GM19395 (cell line): ENCODE measurements around the gene ERICH2.

Experiments
- ATAC-seq: cut with Tn5 transposase; IDR thresholded peaks from one replicate; pipeline ENCODE4 v1.9.1; 2021; ENCODE audit warnings: mild to moderate bottlenecking, moderate library complexity; ENCODE audit not compliant: unreplicated experiment

Gene ERICH2

DNA sequence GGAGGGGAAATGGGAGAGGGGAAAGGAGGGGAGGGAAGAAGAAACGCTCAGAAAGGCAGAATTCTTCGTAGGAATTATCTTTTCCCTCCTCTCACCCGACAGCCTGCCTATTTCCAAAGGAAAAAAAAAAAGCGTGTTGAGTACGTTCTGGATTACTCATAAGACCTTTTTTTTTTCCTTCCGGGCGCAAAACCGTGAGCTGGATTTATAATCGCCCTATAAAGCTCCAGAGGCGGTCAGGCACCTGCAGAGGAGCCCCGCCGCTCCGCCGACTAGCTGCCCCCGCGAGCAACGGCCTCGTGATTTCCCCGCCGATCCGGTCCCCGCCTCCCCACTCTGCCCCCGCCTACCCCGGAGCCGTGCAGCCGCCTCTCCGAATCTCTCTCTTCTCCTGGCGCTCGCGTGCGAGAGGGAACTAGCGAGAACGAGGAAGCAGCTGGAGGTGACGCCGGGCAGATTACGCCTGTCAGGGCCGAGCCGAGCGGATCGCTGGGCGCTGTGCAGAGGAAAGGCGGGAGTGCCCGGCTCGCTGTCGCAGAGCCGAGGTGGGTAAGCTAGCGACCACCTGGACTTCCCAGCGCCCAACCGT is 46.4 kb downstream of the ERICH2 start, which contains the start of gene GAD1:
GAD1 (plus strand) TSS at position 384 of the 589 bp plus-strand sequence. CDS start 1,705 bp downstream, outside the sequence.
- peak; percentile 55 for ATAC-seq

DNA sequence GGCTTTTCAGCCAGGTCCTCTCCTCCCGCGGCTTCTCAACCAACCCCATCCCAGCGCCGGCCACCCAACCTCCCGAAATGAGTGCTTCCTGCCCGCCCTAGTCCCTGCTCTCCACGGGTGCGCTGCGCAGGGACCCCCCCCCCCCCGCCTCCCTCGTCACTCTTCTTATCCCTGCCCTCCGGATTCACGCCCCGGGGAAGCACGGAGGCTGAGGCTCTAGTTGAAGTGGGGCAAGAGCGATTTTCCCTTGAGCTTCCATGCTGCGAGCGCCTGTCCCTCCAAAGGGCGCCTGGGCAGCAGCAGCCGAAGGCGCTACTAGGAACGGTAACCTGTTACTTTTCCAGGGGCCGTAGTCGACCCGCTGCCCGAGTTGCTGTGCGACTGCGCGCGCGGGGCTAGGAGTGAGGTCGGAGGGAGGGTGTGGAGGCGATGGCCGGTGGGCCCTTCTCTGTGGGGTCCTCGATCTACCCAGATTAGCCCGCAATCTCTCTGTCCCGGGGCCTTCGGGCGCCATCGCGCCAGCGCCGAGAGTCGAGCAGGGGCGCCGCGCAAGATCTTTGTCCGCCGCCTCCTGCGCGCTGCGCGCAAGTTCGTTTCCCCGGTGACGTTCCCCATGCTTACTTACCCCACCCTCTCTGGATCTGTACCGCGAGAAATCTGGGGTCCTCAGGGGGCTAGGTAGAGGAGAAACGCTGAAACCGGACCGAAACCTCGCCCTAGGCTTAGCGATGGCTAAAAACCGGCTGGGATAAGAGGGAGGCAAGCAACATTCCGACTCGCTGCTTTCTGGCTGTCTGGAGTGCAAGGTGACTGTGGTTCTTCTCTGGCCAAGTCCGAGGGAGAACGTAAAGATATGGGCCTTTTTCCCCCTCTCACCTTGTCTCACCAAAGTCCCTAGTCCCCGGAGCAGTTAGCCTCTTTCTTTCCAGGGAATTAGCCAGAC is 47.2 kb downstream of the ERICH2 start:
- ATAC-seq, result no peak

DNA sequence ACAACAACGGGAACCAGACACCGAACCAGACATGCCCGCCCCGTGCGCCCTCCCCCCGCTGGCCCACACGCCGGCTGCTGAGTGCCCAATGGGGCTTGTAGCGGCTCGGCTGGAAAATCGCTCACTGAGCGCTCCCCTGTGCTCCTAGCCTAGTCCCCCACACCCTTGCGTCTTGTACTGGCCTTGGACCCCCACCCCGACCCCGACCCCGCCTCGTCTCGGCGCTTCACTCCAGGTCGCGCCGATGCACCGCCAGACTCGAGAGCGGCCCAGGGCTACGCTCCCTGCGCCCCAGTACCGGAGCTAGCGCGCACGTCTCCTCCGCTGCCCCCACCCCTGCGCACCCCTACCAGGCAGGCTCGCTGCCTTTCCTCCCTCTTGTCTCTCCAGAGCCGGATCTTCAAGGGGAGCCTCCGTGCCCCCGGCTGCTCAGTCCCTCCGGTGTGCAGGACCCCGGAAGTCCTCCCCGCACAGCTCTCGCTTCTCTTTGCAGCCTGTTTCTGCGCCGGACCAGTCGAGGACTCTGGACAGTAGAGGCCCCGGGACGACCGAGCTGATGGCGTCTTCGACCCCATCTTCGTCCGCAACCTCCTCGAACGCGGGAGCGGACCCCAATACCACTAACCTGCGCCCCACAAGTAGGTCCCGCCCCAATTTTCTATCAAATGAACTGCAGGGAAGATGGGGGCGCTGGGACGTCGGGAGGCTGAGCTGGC is 48.0 kb downstream of the ERICH2 start:
- no peak for ATAC-seq

DNA sequence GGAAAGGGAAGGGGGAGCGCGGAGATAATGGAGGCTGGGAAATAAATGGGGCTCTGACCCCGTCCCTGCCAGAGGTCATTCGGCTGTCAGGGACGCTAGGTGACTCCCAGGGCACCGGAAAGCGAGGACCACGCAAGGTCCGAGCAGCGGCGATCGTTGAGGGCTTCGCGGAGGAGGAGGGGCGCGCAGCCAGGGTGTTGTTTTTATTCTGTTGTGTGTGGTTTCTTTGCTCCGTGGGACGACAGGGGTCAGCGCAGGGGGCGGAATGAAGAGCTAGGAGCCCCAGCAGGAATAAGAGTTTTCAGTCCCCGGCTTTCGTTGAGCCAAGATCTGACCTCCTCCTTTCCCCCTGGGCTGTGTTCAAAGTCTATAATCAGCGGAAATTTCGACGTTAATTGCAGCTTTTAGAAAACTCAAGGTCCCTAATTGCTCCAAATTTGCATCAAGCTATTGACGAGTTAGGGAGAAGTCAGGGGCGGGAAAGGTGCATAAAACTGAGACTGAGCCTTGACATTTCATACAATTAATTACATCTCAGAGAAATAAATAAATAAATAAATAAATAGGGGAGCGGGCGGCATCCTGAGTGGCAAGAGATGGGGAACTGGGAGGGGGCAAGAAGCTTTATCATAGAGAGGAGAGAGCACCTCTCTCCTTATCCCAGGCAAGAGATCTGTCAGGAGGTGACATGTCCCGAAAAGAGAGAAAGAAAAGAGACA is 48.7 kb downstream of the ERICH2 start:
- ATAC-seq, result no peak

DNA sequence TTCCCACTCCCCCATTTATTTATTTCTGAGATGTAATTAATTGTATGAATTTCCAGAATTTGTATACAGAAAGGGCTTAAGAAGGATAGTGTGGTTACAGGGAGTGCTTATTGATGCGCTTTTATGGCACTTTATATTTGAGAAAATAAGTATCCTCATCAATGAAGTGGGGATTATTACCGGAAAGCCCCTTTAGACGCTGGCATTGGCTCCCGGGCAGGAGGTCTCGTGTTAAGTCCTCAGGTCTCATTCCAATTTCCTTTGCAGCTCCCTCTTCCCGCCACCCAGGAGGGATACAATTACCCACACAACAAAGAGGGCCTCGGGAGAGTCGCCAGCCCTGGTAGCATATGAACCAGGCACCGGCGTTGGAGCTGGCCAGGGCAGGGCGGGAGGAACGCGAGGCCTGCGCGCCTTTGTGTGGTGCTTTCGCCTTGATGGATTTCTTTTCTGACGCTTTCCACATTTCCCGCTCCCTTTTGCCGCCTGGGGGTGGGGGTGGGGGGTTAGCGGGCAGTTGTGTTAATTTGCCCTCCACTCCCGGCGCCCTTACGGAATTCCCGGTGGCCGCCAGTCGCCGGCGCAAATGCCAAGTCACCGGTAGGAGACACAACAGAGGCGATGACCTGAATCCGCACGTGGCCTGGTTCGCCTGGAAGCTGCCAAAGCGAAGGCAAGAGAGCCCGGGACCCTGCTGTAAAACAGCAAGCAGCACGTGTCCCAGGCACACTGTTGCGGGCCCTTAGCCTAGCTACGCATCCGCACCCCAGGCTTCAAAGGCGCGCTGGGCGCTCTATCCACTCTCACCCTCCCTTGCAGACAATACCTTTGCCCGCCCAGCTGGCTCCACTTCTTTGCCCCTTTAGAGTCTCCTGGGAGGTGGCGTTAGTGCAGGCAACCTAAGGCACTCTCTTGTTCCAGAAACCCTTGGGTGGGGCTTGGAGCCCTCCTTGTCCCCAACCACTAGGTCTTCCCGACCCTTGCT is 49.8 kb downstream of the ERICH2 start:
- ATAC-seq, result no peak

DNA sequence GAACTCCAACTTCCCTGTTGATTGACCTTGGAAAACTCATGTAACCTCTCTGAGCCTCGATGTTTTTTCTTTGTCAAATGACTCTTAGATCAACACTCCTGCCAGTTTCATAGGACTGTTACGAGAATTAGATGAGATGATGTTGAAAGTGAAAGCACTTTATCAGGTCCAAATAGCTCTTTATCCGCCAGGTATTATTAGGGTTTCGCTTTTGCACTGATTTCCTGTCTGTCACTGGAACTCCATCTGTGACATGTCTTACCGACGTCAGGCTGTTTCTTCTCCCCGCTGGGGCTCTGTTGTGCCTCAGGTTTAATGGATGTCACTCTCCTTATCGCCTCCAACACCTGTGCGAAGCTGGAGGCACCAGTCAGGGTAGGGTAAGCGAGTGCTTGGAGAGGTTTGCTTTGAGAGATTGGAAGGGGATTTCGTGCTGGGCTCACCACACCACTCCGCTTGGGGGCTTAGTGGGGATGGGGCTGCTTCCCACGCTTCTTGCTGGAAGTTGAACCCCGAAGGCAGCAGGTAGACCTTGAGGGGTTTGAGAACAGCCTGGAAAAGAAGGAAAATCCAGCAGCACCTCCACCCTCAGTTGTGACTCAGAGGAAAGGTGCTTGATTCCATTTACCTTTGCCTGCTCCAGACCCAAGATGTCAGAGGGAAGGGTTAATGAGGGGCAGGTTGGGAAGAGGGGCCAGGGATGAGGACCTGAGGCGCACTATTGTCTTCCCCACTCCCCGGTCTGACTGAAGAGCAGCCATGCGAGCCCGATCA is 50.8 kb downstream of the ERICH2 start:
- no peak for ATAC-seq

DNA sequence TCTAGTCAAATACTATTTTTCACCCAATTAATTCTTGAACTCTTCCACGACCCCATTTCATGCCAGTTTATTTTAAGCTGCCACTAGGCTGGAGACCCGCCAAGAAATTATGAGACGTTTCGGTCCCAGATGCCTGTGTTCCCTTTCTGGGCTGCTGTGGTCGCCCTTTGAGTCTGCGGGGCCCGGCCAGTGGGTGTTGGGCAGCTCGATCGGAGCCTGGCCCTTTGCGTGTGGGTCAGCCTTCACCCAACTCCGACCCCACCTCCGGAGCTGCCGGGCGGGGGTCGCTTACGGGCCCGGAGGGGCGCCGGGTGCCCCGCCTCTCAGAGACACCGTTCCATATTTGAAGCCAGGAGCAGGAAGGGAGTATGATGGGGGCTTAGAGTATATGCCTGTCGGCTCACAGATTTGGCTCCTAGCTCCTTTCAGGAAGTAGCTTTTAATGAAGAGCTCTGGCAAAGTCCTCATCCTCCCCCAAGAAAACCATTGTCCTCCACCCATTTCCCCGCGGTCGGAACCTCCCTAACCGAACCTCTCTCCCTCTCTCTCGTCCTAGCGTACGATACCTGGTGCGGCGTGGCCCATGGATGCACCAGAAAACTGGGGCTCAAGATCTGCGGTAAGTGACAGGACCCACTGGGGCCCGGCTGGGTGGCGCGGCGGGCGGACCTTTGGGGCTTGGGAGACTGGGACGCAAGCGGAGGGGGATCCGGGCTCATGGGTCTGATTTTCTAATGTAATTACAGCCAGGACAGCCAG is 51.5 kb downstream of the ERICH2 start:
- no peak for ATAC-seq

DNA sequence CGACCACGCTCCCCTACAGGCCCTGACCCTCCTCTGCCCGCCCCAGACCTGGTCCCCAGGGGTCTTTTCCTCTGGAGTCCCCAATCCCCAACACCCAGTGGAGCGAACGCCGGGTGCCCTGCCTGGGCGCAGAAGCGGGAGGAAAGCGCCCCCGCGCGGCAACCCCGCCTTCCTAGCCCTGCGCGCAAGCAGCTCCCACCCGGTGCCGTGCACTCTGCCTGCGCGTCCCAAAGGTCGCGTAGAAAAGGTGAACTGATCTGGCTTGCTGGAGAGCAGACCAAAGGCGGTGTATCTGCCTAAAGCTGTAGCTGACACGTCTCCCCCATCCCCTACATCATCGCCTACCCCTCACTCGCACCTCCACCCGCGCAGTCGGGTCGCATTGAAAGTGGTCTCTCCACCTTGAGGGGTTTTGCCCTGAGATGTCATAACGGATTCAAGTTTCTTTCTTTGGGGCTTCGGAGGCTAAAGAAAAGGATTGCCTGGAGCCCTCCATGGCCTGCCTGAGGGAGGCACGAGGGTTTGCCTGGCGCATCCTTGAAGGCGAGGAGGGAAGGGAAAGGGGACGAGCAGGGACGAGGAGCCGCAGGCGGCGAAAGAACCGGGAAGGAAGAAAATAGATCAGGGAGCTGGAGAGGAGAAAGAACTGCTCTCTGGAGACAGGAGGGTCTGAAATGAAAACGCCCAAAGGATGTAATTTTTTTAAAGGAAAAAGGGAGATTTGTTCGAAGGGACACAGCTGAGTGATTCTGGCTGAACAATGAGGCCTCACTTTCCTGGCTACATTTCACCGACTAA is 52.3 kb downstream of the ERICH2 start:
- ATAC-seq, result no peak

DNA sequence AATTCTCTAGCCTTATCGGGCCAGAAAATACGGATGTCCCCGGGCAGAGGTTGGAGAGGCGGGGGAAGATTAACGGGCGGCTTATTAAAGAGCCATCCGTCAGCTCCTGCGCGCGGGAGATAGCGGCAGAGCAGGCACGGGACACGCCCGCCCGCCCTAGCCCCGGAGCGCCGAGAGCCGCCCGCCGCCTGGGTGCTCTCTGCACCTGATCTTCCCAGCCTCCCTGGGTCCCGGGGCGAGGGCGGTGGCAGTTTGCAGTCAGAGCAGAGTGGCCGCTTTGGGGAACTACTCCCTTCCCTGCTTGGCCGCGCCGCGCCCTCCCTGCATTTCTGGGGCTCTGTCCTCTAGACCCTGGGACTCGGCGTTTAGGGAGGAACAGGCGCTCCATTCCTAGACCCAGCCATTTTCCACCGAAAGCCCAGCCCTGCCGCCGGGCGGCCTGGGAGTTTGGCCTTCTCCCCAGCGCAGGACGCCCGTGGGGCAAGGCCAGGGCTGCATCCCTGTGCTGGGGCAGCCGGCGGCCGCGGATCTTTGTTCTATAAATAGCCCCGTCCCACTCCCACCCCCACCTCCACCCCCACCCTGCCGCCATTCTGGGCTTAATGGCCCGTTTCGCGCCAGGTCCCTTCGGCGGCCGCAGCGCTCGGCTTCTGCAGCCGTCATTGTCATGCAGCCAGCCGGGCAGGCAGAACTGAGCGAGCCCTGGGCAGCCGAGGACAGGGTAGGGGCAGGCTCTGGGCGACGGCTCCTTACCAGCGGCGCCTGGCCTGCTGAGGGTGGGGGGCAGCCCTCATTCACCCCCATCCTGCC is 53.1 kb downstream of the ERICH2 start:
- no peak for ATAC-seq

DNA sequence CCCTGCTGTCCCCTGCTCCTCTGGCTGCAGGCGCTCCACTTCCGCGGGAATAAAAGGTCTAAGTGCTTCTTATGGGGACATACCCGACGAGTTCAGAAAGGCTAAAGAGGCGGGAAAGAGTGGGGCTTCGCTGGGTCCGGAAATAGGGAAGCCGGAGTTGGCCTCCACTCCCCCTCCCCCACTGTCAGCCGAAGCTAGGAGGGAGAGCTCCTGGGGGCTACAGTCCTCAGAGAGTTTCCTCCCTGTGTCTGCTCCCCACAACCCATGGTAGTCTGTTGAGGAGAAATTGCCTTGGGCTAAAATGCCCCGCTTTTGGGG is 53.7 kb downstream of the ERICH2 start:
- no peak for ATAC-seq

DNA sequence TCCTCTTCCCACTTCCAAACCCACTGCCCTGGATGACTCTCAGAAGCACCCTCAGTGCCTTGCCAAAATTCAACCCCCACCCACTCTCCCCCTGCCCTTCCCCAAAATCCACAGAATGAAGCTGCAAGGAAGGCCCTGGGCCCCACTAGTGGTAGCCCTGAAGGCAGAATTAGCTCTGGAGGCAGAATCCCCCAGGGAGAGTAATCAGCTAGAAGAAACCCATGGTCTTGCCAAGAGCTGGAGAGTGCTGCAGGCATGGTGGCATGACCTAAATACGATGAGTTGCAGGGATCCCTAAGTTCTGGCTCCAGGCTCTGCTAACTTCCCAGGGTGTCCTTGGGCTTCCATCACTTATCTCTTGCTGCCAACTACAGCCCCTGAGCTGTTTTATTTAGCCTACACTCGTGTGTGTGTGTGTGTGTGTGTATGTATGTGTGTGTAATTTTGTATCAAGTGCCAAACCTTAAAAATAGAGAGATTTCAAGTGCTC is 54.4 kb downstream of the ERICH2 start:
- ATAC-seq, result no peak

DNA sequence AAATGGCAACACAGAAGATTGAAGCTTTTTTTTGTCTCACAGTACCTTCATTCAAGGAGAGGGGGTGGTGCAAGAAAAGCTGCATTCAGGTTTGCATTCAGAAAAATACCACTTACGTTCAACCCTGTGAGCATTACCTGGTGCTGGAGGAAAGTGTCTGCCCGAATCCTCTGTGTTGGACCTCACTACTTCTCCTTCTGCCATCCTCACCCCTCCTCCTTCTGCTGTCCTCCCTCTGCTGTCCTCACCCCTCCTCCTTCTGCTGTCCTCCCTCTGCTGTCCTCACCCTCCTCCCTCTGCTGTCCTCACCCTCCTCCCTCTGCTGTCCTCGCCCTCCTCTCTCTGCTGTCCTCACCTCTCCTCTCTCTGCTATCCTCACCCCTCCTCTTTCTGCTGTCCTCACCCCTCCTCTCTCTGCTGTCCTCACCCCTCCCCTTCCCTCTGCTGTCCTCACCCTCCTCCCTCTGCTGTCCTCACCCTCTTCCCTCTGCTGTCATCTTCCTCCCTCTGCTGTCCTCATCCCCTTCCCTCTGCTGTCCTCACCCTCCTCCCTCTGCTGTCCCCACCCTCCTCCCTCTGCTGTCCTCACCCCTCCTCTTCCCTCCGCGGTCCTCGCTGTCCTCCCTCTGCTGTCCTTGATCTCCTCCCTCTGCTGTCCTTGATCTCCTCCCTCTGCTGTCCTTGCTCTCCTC is 57.8 kb downstream of the ERICH2 start:
- no peak for ATAC-seq

DNA sequence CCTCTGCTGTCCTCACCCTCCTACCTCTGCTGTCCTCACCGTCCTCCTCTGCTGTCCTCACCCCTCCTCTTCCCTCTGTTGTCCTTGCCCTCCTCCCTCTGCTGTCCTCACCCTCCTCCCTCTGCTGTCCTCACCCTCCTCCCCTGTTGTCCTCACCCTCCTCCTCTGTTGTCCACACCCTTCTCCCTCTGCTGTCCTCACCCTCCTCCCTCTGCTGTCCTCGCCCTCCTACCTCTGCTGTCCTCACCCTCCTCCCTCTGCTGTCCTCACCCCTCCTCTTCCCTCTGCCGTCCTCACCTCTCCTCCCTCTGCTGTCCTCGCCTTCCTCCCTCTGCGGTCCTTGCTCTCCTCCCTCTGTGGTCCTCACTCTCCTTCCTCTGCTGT is 58.3 kb downstream of the ERICH2 start:
- ATAC-seq, result no peak

DNA sequence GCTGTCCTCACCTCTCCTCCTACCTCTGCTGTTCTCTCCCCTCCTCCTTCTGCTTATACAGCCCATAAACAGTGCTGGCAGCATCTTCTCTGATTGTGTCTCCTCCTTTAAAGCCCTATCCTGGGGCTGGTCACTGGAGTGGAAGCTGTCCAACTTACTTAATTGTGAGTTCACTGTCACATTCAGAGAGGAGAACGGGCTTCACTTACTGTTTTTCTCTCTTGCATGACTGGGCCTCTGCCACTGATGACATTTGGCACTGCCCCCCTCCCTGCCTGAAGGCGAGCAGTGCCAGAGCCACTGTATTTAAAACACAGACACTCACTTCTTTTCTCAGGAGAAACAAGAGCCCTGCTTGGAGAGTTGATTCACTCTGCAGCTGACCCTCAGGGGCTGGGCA is 58.9 kb downstream of the ERICH2 start:
- no peak for ATAC-seq

DNA sequence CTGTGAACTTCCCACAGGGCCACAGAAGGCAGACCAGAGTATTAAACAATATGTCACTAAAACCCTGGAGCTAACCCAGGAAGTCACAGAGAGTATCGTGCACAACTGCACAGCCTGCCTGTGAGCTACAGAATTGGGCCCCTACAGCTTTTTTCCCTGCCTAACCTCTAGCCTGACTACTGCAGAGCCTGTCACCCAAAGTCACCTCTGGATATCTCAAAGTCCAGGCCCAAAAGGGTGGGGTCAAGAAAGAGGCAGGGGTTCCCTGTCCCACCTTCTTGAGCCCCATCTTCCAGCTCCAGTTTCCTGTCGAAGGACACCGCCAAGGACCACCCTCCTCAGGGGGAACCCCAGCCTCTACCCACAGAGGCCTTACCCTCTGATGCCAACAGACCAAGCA is 60.0 kb downstream of the ERICH2 start:
- ATAC-seq, result no peak

DNA sequence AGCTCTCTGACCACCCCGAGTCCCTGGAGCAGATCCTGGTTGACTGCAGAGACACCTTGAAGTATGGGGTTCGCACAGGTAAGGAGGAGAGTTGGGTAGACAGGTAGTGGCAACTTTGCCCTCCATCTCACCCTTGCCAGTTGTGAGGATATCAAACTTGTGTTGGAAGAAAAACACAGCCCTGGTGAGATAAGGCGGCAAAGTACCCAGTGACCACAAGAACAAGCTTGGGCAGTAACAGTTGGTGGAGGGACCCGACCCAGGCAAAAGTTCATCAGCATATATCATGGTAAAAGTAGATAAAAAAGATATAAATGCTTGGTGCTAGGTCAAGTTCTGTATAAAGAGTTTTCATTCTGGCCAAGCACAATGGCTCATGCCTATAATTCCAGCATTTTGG is 60.9 kb downstream of the ERICH2 start:
- no peak for ATAC-seq
